ENCODE measurements around the gene MED13L.

DNA sequence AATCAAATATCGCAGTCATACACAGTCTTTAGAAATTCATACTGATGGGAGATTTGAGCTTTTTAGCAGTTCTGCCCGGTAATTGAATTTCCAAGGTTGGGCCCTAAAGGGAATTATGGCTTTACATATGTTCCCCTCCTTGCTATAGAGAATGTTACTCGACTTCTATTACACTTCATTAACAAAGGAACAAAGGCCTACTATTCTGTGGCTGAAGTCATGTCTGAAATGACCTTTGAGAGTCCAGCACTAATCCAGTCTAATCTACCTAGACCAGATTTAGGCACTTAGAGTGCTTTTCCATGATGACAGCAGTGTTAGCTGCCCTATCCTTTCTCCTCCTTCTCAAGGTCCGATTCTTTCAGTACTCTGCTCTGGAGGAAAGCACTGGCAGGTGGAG, 305.3 kb downstream of the MED13L start:
- TF ChIP-seq CTCF (IDR thresholded peaks at IDR 0.05) (no peak), POLR2A (IDR thresholded peaks at IDR 0.05) (no peak)
